ENCODE results near the gene PLA2G1B.
"Not testable (repeated sequence)": the region's sequence is repeated elsewhere in the genome, so short reads cannot be mapped to it uniquely, and the experiment has no call there.

PLA2G1B gene

DNA sequence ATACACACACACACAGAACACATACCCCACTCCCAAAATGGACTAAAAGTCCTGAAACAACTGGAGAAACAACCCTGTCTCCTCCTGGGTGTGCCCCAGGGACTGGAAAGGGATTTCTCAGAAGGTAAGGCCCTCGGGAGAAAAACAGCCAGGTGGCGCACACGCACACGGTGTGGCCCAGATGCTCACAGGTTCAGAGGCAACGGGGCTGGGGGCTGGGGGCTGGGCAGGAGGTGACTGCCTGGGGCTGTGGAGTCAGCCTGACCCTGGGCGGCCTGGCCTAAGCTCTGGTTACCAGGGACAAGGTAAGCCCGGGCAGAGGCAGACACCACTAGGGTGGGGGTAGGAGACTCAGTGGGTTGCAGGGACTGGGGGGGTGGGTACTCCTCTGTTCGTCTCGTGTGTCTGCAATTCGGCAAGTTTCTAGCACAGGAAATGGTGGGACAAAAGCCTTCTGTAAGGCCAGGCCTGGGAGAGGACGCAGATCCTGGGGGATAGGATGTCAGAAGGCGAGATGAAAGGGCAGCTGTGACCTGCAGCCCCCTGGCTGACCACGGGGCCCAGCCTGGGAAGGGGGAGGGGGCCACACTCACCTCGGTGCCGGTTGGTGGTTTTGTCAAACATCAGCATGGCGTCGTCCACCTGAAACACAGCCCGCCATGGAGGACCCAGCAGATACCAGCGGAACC is 31.0 kb upstream of the PLA2G1B start:
- no peak for DNase-seq (ENCODE audit: low read depth)

- no peak for DNase-seq (ENCODE audit: low read depth)
Measured at GRCh38 chr12:120357104-120357503, 29.5 kb upstream of the PLA2G1B start.

GRCh38 chr12:120356567-120357030 is 29.0 kb upstream of the PLA2G1B start:
- peak; percentile 54 for DNase-seq (ENCODE audit: low read depth)

DNA sequence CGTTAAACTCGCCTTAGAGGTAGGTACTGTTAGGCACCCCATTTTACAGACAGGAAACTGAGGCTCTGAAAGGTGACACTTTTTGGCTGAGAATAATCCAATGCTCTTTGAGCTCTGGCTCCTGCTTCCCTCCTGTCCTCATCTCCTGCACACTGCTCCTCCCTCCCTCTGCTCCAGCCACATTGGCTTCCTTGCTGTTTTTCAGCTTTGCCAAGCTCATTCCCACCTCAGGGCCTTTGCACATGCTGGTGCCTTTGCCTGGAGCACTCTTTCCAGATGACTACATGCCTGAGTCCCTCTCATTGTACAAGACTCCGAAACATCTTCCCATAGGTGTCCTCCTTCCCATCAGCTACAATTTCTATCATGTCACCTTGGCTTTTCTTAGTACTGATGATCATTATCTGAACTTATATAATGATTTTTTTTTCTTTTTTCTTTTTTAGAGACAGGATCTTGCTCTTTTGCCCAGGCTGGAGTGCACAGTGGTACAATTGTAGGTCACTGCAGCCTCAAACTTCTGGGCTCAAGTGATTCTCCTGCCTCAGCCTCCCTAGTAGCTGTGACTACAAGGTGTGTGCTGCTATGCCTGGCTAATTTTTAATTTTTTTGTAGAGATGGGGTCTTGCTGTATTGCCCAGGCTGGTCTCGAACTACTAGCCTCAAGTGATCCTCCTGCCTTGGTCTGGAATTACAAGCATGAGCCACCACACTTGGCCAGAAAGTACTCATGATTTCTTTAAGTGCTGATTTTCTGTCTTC is 26.2 kb upstream of the PLA2G1B start:
- no peak for DNase-seq (ENCODE audit: low read depth)

DNA sequence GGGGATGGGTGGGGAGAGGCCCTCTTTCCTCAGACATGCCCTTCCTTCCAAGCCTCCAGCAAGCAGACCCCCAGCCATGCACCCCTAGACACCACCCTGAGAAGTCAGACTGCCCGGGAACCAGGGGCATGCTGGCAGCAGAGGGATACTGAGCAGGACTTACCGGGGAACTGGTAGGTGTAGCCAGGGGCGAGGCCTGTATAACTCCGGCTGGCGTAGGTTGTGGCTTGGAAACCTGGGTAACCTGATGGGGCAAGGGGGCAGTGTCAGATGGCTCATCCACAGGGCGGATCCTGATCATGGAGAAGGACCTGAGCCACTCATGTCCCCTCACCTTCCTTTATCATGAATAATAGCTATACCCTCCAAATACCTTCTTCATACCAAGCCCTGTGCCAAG is 25.6 kb upstream of the PLA2G1B start:
- DNase-seq (ENCODE audit: low read depth) = no peak

- no peak for DNase-seq (ENCODE audit: low read depth)
Measured at GRCh38 chr12:120352117-120352516, 24.5 kb upstream of the PLA2G1B start.

- DNase-seq (ENCODE audit: low read depth) = no peak
Measured at GRCh38 chr12:120350576-120351350, 23.2 kb upstream of the PLA2G1B start.

GRCh38 chr12:120347766-120348165 is 20.2 kb upstream of the PLA2G1B start:
- DNase-seq (ENCODE audit: low read depth) = no peak

DNA sequence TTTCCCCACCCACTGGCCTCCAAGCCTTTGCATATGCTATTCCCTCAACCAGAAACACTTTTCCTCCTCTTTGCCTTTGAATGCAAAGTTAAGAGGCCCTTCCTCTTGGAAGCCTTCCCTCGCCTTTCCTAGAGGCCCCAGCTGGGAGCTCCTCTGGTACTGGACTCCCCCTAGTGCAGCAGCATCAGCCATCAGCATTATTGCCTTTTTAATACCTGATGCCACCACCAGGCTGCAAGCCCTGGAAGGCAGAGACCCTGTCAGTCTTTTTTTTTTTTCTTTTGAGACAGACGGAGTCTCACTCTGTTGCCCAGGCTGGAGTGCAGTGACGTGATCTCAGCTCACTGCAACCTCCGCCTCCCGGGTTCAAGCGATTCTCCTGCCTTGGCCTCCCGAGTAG is 19.1 kb upstream of the PLA2G1B start:
- DNase-seq (ENCODE audit: low read depth) = no peak

GRCh38 chr12:120346031-120346430 is 18.5 kb upstream of the PLA2G1B start:
- no peak for DNase-seq (ENCODE audit: low read depth)

DNA sequence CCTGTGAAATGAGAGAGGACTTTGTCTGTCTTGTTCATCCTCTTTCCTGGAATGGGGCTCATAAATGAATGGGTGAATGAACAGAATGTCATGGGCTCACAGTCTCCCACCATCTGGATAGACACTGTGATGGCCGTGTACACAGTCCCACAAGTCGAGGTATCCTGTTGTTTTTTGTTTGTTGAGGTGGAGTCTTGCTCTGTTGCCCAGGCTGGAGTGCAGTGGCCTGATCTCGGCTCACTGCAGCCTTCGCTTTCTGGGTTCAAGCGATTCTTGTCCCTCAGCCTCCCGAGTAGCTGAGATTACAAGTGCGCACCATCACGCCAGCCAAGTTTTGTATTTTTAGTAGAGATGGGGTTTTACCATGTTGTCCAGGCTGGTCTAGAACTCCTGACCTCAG is 16.1 kb upstream of the PLA2G1B start:
- DNase-seq (ENCODE audit: low read depth) = no peak

DNA sequence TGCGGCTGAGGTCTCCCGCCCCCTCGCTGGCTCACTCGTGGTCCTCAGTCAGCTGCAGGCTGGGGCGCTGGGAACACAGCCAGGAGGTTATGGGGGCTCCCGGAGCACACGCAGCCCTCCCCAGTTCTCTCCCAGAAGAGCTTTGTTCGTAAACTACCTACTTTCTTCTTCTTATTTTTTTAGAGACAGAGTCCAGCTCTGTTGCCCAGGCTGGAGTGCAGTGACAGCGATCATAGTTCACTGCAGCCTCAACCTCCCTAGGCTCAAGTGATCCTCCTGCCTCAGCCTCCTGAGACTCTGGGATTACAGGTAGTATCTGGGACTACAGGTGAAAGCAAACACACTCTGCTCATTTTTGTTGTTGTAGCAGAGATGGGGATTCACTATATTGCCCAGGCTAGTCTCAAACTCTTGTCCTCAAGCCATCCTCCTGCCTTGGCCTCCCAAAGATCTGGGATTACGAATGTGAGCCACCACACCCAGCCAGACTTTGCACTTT is 15.5 kb upstream of the PLA2G1B start:
- no peak for DNase-seq (ENCODE audit: low read depth)

DNA sequence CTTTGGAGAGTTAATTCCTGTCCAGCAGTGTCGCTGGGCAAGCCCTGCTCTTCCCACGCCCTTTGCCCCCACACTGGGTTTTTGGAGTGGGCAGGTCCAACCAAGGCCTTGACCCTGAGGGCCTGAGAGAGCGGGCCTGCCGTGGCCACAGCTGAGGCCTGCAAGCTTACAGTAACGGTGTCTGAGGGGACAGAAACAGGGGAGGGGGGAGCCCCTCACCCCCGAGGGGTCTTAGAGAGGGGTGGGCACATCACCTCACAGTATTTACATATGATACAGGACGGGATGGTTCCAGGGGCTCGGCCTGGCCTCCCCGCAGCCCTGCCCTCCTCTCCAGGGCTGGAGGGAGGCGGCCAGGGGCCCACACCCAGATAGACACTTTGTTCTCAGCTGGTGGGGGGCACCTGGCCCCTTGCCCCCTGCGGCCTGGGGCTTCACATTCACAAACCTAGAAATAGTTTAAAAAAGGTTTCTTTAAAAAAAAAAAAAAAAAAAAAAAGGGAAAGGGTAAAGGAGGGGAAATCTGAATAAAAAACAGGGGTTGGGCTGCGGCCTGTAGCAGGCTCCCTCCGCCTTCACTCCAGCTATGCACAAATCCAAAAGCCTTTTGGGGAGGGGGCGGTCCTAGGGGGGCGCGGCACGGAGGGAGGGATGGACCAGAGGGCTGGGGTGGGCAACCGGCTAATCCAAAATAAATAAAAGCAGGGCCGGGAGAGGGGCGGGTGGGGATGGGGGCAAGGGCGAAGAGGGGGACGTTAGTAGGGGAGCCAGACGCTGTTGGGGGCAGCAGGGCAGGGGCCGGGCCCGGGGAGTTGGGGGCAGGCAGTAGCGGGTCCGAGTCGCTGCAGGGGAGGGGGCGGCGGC is 14.8 kb upstream of the PLA2G1B start:
- no peak for DNase-seq (ENCODE audit: low read depth)

- DNase-seq (ENCODE audit: low read depth) = no peak
Measured at GRCh38 chr12:120339256-120339655, 11.7 kb upstream of the PLA2G1B start.

DNA sequence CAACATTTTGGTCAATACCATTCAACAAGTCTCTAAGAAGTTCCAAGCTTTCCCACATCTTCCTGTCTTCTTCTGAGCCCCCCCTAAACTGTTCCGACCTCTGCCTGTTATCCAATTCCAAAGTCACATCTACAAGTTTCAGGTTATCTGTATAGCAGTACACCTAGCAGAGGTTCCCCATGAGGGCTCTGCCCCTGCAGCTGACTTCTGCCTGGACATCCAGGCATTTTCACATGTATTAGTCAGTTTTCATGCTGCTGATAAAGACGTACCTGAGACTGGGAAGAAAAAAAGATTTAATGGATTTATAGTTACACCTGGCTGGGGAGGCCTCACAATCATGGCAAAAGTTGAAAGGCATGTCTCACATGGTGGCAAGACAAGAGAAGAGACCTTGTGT is 10.2 kb upstream of the PLA2G1B start:
- no peak for DNase-seq (ENCODE audit: low read depth)

DNA sequence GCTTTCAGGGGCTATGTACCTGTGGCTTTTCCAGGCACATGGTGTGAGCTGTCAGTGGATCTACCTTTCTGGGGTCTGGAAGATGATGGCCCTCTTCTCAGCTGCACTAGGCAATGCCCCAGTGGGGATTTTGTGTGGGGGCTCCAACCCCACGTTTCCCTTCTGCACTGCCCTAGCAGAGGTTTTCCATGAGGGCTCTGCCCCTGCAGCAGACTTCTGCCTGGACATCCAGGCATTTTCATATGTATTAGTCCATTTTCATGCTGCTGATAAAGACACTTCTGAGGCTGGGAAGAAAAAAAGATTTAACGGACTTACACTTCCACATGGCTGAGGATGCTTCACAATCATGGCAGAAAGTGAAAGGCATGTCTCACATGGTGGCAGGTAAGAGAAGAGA is 8.8 kb upstream of the PLA2G1B start:
- DNase-seq (ENCODE audit: low read depth) = not testable (repeated sequence)

GRCh38 chr12:120335447-120335846 is 7.9 kb upstream of the PLA2G1B start:
- not testable (repeated sequence) for DNase-seq (ENCODE audit: low read depth)

DNA sequence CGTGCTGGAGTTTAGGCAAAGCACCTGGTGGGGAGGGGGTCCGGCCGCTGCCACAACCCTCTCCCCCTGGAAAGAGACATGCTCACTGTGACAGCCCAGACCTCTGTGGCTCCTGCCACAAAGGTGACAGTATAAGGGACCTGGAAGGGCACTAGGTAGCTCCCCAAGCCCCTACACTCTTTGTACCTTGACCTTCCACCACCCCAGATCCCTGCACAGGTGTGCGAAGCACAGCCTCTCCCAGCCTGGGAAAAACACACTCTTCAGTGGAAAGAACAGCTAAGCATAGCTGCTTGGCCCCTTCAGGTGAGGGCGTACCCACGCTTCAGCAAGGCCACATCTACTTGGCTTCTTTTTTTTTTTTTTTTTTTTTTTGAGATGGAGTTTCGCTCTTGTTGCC is 4.9 kb upstream of the PLA2G1B start:
- no peak for DNase-seq (ENCODE audit: low read depth)

DNA sequence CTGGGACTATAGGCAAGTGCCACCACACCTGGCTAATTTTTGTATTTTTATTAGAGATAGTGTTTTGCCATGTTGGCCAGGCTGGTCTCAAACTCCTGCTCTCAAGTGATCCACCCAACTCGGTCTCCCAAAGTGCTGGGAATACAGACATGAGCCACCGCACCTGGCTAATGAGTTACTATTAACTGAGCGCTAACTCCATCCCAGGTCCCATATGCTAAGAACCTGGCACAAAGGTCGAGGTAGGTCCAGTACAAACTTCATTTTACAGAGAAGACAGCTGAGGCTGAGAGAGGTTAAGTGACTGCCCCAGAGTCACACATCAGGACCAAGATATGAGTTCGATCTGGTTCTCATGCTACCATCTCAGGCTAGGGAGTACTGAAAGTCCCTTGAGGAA is 4.5 kb upstream of the PLA2G1B start:
- DNase-seq (ENCODE audit: low read depth) = no peak

DNA sequence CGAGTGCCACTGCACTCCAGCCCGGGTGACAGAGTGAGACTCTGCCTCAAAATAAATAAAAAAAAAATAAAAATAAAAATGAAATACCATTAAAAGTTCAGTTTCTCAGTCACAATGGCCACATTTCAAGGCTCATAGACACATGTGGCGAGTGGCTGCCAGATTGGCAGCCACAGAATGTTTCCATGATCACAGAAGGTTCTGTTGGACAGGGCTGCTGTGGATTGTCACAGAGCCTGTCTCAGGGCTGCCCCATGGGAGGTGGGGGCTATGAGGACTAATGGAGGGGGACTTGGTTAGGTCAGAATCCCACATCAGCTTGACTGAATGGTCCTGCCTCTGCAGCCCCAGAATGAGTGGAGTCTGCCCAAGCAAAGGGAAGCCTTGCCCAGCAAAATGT is 3.8 kb upstream of the PLA2G1B start:
- no peak for DNase-seq (ENCODE audit: low read depth)

DNA sequence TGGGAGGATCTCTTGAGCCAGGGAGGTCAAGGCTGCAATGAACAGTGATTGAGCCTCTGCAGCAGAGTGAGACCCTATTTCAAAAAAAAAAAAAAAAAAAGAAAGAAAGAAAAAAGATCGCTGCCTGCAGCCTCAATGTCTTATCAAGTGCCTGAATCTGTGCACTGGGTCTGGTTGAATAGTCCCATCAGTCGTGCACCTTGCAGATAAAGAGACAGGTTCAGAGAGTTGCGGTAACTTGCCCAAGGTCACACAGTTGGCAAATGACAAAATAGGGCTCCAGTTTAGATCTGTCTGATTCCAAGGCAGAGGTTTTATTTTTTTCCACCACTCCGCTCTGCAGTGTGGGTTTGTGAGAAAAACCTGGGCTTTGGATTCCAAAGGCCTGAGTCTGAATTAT is 649 bp upstream of the PLA2G1B start:
- no peak for DNase-seq (ENCODE audit: low read depth)

All from stimulated activated CD8-positive, alpha-beta memory T cell treated with anti-CD3 and anti-CD28 coated beads, Interleukin-15, amount 100 ng/mL, for 1 hour (primary cell).